Hepatocyte (in vitro differentiated cells): ENCODE measurements around the gene TRPM3. TPM values are rescaled to one million over a fixed set of nuclear protein-coding genes. Genes with fewer than 3 reads are reported as not detected.

Experiments used
- DNase-seq: peaks from one replicate; pipeline ENCODE4 v3.0.0-alpha.2; 2016; ENCODE audit warnings: low spot score
- H2AFZ ChIP-seq: fragments of 200-600 bp; sonication (generic); 2 replicates; pipeline ENCODE4 v1.6.0; 2016; ENCODE audit warnings: antibody characterized with exemption, mild to moderate bottlenecking
- H3K27ac ChIP-seq: fragments of 200-600 bp; sonication (generic); 2 replicates; pipeline ENCODE4 v1.5.1; 2016; ENCODE audit warnings: mild to moderate bottlenecking
- H3K27me3 ChIP-seq: fragments of 200-600 bp; sonication (generic); 2 replicates; pipeline ENCODE4 v1.6.1; 2016
- H3K36me3 ChIP-seq: fragments of 200-600 bp; sonication (generic); replicated peaks from 2 replicates; pipeline ENCODE4 v1.5.1; 2016; ENCODE audit warnings: low read depth; ENCODE audit not compliant: insufficient read depth
- H3K4me1 ChIP-seq: fragments of 200-600 bp; sonication (generic); 2 replicates; pipeline ENCODE4 v1.5.1; 2016; ENCODE audit warnings: mild to moderate bottlenecking, moderate library complexity; ENCODE audit not compliant: insufficient read depth
- H3K4me2 ChIP-seq: fragments of 200-600 bp; sonication (generic); 2 replicates; pipeline ENCODE4 v1.6.0; 2016
- H3K4me3 ChIP-seq: fragments of 200-600 bp; sonication (generic); 2 replicates; pipeline ENCODE4 v1.5.1; 2016; ENCODE audit warnings: mild to moderate bottlenecking
- H3K79me2 ChIP-seq: fragments of 200-600 bp; sonication (generic); 2 replicates; pipeline ENCODE4 v1.6.0; 2017; ENCODE audit warnings: mild to moderate bottlenecking
- H3K9me2 ChIP-seq: fragments of 200-600 bp; sonication (generic); replicated peaks from 2 replicates; pipeline ENCODE4 v1.6.0; 2017; ENCODE audit warnings: mild to moderate bottlenecking; ENCODE audit not compliant: insufficient read depth
- H3K9me3 ChIP-seq: fragments of 200-600 bp; sonication (generic); 2 replicates; pipeline ENCODE4 v1.5.1; 2016; ENCODE audit warnings: low read depth, mild to moderate bottlenecking
- H4K20me1 ChIP-seq: fragments of 200-600 bp; sonication (generic); 2 replicates; pipeline ENCODE4 v1.6.0; 2016; ENCODE audit warnings: mild to moderate bottlenecking; ENCODE audit not compliant: insufficient read depth, poor library complexity, severe bottlenecking
- EZH2 ChIP-seq: fragments of 200-600 bp; sonication (generic); IDR thresholded peaks from 2 replicates; pipeline ENCODE4 v1.6.1; 2016; ENCODE audit warnings: antibody characterized with exemption, mild to moderate bottlenecking, borderline replicate concordance
- EZH2phosphoT487 ChIP-seq: fragments of 200-600 bp; sonication (generic); IDR thresholded peaks from one replicate; pipeline ENCODE4 v1.6.1; 2018; ENCODE audit warnings: antibody characterized with exemption, mild to moderate bottlenecking, low read depth, moderate library complexity; ENCODE audit not compliant: unreplicated experiment, severe bottlenecking
- WGBS: methylation state at CpG from one replicate; pipeline ENCODE4 v1.1.6; 2016; ENCODE audit warnings: low lambda C conversion rate; ENCODE audit errors: missing lambda C conversion rate; 5-methylcytosine and 5-hydroxymethylcytosine counted together
- polyA plus RNA-seq: library from polyadenylated mRNA; unstranded; fragments of >200 nt; fragmentation: Nextera tagmentation; extraction: Ambion mirVana; gene quantifications from 2 replicates; pipeline ENCODE4 v1.2.1, GENCODE V29; 2016
- total RNA-seq: library from RNA; depleted of rRNA; stranded (reverse); fragments of >200 nt; gene quantifications from 2 replicates; pipeline ENCODE4 v1.2.3, GENCODE V29; 2014
- TF ChIP-seq, protein P1 (sequence below): fragments of 200-600 bp; sonication (generic); IDR thresholded peaks from 2 replicates; pipeline ENCODE4 v1.5.1; 2016; ENCODE audit warnings: antibody characterized with exemption, mild to moderate bottlenecking; ENCODE audit not compliant: poor library complexity

TRPM3 gene
- total and polyA plus RNA-seq, 2 experiments from 2014 or later = 0.60 to 0.68 TPM

DNA sequence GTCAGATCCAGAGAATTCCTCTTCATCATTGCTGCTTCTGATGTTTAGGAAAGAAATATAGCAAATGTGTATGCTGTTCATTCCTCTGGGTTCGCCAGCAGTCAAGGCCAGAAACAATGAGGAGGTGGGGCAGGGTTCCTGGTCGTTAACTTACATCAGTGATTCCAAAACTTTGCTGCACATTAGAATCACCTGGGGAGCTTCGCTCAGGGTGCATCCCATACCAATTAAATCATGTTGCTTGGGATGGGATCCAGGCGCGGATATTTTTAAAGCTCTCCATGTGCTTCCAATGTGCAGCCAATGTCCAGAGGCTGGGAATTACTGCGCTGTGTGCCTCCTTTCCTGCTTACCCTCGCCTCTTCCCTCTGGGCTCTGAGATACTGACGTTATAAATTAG is 479.1 kb downstream of the TRPM3 start:
- no peaks in the 10 kb centered on the region for H3K27me3 ChIP-seq
- no peaks in the 10 kb centered on the region for H3K4me1 ChIP-seq
- DNase-seq = no peak
- 89% methylated on average over 8 of the region's 8 CpGs for WGBS
- H3K36me3 ChIP-seq = no peaks in the 10 kb centered on the region
- TF ChIP-seq, protein P1, sequence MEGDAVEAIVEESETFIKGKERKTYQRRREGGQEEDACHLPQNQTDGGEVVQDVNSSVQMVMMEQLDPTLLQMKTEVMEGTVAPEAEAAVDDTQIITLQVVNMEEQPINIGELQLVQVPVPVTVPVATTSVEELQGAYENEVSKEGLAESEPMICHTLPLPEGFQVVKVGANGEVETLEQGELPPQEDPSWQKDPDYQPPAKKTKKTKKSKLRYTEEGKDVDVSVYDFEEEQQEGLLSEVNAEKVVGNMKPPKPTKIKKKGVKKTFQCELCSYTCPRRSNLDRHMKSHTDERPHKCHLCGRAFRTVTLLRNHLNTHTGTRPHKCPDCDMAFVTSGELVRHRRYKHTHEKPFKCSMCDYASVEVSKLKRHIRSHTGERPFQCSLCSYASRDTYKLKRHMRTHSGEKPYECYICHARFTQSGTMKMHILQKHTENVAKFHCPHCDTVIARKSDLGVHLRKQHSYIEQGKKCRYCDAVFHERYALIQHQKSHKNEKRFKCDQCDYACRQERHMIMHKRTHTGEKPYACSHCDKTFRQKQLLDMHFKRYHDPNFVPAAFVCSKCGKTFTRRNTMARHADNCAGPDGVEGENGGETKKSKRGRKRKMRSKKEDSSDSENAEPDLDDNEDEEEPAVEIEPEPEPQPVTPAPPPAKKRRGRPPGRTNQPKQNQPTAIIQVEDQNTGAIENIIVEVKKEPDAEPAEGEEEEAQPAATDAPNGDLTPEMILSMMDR = no peak
- TF ChIP-seq EZH2 = no peak
- no peak for TF ChIP-seq EZH2phosphoT487
- H4K20me1 ChIP-seq = no peaks in the 10 kb centered on the region
- H3K4me2 ChIP-seq = no peak overlapping the region
- no peaks in the 10 kb centered on the region for H3K79me2 ChIP-seq
- H3K27ac ChIP-seq = no peak overlapping the region
- no peak overlapping the region for H3K4me3 ChIP-seq
- no peaks in the 10 kb centered on the region for H3K9me2 ChIP-seq
- H2AFZ ChIP-seq = no peak overlapping the region
- no peaks in the 10 kb centered on the region for H3K9me3 ChIP-seq

DNA sequence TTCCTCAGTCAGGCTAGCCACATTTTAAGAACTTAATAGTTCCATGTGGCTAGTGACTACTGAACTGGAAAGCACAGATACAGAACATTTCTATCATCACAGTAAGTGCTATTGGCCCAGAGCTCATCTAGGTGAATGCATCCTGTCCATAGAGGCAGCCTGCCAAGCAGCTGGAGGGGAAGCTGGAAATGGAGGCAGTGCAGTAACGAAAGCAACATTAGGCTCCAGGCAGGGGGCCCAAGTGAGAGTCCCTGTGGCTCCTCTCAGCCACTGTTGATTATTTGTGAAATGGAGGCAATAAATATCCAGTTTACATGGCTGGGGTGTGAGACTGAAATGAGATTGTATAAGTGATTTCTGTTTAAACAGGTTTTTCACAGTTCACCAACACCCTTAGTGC is 479.8 kb downstream of the TRPM3 start:
- H3K4me1 ChIP-seq = no peaks in the 10 kb centered on the region
- H3K27me3 ChIP-seq = no peaks in the 10 kb centered on the region
- no peaks in the 10 kb centered on the region for H3K36me3 ChIP-seq
- TF ChIP-seq EZH2 (no peak), EZH2phosphoT487 (no peak)
- TF ChIP-seq, protein P1 = no peak
- DNase-seq = no peak
- 50% methylated on average over 1 of the region's 1 CpG for WGBS
- no peak overlapping the region for H3K4me3 ChIP-seq
- H2AFZ ChIP-seq = no peak overlapping the region
- no peaks in the 10 kb centered on the region for H3K9me2 ChIP-seq
- H3K79me2 ChIP-seq = no peaks in the 10 kb centered on the region
- H3K27ac ChIP-seq = no peak overlapping the region
- no peaks in the 10 kb centered on the region for H3K9me3 ChIP-seq
- no peak overlapping the region for H3K4me2 ChIP-seq
- H4K20me1 ChIP-seq = no peaks in the 10 kb centered on the region

DNA sequence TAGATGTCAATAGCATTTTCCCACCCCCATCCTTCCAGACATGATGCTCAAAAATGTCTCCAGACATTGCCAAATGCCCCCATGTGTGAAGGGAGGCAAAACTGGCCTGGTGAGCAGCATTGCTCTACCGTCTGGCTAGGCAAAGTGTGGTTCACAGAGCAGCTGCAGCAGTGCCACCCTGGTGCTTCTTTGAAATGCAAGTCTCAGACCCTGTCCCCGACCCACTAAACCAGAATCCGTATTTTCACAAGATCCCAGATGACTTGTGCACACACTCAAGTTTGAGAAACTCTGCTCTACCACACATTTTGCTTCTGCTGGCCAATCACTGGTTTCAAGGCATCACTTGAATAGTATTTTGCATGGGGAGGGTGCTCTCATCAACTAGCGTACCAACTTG is 480.4 kb downstream of the TRPM3 start:
- H2AFZ ChIP-seq = no peak overlapping the region
- no peaks in the 10 kb centered on the region for H3K9me2 ChIP-seq
- H3K27ac ChIP-seq = no peak overlapping the region
- no peaks in the 10 kb centered on the region for H4K20me1 ChIP-seq
- no peaks in the 10 kb centered on the region for H3K36me3 ChIP-seq
- no peak for DNase-seq
- H3K4me1 ChIP-seq = no peaks in the 10 kb centered on the region
- TF ChIP-seq, protein P1 = no peak
- no peak for TF ChIP-seq EZH2
- TF ChIP-seq EZH2phosphoT487 = no peak
- WGBS = 84% methylated on average over 4 of the region's 4 CpGs
- no peaks in the 10 kb centered on the region for H3K9me3 ChIP-seq
- H3K4me2 ChIP-seq = no peak overlapping the region
- H3K27me3 ChIP-seq = no peaks in the 10 kb centered on the region
- no peaks in the 10 kb centered on the region for H3K79me2 ChIP-seq
- H3K4me3 ChIP-seq = no peak overlapping the region
